Stimulated activated CD8-positive, alpha-beta memory T cell treated with anti-CD3 and anti-CD28 coated beads, Interleukin-15, amount 100 ng/mL, for 4 hours (primary cell): ENCODE data around the gene SPARCL1.

Experiments
- DNase-seq, 2 donors: peaks; one replicate each; pipeline ENCODE4 v3.0.0-alpha.2; 2020; ENCODE audit warnings: low read depth in 2 of 2

The SPARCL1 gene

GRCh38 chr4:87541956-87542709 is 13.0 kb upstream of the SPARCL1 start:
- no peak for DNase-seq

DNA sequence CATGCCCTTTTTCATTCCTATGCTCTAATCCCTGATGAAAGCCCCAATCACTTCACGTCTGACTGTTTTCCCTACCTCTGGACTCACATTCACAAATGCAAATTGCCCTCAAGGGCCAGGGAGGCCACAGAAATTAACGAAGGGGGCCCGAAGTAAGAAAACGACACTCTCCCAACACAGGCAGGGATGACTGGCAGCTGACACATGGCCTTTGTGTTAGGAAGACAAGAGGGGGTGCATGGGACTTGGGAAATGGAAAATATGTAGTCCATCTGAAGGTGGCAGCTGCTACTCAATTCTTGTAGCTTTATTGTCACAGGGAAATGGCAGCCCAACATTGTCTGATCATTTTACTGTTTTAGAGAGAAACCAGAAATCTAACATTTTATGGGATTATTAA is 12.3 kb upstream of the SPARCL1 start:
- no peak for DNase-seq

DNA sequence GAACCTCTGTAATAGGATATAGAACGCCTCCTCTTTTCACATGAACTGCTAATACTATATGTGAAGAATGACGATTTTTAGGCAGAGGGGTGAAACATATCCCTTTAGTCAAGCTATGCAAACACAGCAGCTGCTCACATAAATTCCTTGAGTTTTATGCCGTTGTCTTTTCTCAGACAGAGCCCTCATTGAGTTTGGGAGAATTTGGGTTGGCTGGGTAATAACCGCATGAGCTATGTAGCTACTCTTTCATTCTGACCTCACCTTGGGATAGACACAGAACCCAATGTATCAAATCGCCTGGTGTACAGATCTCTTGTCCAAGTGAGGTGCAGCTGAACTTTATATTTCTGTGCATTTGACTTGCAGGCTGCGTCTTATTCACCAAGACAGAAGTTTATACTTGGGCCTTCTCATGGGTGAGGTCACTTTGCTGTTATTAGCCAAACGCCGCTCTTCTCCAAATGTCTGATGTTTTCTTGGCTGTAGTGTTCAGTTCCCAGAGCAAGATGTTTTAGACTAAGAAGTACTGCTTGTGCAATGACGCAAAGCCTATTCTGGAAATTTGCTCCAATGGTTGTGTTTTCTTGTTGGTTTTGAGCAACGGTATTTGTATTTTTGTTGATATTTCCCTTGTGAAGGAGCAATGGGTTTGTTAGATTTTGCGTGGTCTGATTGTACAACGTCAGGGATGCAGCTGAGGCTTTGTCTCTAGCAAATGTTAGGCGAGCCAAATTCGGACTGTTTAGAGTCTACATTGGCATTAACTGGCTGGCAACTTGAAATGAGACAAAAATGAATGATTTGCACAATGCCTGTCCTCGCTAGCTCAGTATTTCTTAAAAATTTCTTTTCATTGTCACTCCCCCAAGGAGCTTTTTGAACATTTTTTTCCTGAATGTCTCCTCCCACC is 11.2 kb upstream of the SPARCL1 start:
- no peak for DNase-seq

- no peak for DNase-seq
These were observed 3.7 kb upstream of the SPARCL1 start for GRCh38 chr4:87532907-87533306.

DNA sequence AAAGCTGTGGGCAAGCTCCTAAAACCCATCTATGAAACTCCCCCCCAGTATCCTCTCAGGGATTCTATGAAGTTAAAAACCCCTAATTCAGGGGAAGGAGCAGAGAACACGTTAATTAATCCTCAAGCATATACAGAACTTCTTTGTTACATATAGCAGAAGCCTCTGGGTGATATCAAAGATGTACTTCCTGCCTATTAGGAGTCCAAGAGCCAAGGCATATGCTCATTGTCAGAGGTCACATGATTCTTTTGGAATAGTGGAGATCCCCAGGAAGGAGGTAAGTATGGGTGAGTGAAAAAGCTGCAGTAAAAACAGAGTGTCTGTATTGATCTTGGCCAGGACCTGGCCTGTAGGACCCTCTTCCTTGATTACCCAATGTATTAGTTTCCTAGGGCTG is 2.9 kb upstream of the SPARCL1 start:
- DNase-seq = no peak

DNA sequence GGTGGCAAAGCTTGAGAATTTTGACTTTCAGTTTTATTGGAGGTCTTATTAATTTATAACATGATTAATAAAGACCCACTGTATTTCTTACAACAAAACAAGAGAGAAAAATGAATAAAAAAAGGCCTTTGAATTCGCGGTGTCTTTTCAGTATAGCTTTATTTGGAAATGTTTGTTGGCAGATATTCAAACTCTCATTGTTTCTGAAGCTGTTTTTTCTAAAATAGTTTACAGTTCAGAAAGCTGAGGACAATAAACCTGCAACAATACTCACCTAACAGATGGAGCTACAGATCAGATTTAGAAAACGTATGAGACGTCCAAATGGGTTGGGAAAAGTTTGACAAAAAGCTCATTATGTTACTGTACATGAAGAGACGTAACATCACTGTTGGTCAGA is 2.4 kb upstream of the SPARCL1 start:
- no peak for DNase-seq

- DNase-seq = no peak
These were observed 1.7 kb upstream of the SPARCL1 start for GRCh38 chr4:87530868-87531267.

- no peak for DNase-seq
These were observed 1.1 kb upstream of the SPARCL1 start for GRCh38 chr4:87530229-87530628.

DNA sequence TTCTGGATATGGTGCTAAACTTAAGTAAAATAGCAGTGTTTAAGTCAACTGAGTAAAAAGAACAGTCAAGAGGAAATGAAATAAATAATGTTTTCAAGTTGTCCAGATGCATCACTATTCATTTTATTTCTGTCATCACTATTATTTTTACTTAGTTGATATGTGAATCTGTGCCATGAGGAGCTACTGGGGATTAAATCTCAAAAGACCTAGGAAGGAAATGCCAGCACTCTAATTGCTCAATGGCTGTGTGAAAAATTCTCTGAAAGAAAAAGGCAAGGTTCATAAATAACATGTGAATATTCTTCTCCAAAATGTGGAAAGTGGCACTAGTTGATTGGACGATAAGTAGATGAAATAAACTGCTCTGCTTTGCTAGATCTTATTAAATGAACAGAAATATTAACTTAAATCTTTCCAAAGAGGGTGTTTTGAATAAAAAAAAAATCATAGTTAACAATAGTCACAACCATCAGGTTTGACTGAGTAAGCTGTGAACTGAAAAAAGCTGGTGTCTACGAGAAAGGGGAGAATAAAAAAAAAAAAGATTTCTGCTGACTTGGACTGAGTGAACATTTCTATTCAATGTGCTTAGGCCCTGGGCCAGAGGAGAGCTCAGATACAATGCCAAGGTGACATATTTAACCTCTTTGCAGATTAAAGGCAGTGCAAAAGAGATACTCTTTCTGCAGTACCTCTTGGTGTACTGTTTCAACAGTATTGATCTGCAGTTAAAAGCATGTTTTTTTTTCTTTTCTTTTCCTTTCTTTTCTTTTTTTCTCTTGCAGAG is 1.6 kb downstream of the SPARCL1 start:
- no peak for DNase-seq

GRCh38 chr4:87525636-87526295 is 3.4 kb downstream of the SPARCL1 start:
- no peak for DNase-seq

DNA sequence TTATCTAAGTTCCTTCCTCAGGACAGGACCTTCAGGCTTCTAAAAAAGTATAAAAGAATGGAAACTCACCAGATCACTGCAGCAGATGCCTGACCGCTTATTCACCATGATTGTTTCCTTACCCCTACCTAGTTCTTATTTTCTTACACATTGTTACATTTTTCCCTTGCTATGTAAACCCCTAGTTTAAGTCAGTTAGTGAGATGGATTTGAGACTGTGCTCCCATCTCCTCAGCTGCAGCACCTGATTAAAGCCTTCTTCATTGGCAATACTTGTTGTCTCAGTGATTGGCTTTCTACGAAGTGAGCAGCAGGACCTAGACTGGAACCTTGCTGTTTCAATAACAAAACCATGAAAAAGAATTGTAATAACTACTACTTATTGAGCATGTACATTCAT is 4.7 kb downstream of the SPARCL1 start:
- no peak for DNase-seq

DNA sequence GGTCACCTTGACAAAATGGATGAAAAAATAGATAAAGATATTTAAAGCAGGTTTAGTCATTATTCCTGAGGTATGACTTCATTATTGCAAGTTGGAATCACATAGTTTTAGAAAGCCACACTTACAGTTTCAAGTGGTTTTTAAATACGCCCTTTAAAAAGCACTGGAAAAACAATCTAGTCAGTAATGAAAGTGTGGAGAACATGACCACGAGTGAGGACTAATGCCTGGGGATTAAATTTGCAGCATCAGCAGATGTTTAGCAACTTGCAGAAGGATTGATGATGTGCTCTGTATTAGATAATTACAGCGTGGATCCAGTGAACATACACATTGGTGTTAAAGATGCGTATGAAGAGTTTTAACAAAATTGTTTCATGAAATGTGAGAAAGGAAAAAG is 5.9 kb downstream of the SPARCL1 start:
- DNase-seq = no peak

DNA sequence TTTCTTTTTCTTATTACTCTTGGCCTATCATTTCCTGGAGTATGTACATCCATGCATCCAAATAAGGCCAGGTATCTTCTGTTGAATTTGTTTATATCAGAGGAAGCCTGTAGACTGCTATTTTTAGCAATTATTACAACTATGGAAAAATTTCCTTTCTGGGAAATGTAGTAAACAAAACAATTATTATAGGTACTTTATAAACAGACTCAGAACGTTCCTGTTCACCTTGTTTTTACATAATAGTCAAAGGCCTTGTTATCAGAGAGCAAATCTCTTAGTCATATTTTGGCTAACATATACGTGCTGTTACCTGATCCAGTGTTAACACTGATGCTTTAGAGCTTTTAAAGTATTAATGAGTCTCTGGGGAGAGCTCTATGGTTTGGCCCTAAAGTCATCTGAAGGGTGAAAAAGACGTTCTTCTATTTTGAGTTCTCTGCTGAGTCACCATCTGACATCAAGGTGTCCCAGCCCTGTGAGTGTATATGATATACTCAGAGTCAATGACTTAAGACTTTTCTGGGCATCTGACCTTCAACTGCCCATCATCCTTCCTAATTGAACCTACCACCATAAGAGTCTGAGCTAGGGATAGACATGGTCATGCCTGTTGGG is 7.3 kb downstream of the SPARCL1 start:
- DNase-seq = no peak

DNA sequence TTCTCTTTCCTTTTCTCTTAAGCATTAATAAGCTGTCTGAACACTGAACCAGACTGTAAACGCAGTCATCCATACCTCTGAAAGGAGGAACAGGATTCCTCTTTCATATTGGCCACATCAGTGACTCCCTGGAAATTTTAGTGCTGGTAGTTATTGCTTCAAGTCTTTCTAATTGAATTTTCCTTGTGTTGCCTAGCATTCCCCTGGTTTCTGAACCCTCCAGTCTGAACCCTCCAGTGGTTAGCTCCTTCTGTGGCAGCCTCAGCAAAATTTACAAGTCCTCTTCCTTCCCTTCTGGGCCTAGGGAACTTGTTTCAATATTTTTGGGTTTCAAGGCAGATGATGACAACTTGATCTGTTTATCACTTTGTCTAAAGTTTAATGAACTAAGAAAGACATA is 7.9 kb downstream of the SPARCL1 start:
- no peak for DNase-seq

- no peak for DNase-seq
These were observed 11.6 kb downstream of the SPARCL1 start for GRCh38 chr4:87517621-87518020.

DNA sequence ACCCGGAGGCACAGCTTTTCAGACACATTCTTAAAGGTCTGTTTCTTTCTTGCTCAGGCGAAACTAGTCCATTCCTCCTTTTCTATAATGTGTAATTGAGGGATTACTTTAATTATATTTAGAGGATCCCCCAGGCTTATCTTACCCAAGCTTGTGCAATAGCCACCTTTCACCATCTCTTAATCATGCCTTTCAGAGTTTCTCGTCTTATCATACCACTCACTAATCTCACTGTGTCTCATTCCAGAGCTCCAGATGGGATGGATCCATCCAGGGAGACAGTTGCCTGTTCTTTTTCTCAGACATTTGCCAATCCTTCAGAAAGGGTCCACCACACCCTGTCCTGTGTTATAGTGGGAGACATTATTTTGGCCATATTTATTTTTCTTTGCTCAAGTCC is 12.5 kb downstream of the SPARCL1 start:
- DNase-seq = no peak

- no peak for DNase-seq
These were observed 16.8 kb downstream of the SPARCL1 start for GRCh38 chr4:87512400-87512799.

DNA sequence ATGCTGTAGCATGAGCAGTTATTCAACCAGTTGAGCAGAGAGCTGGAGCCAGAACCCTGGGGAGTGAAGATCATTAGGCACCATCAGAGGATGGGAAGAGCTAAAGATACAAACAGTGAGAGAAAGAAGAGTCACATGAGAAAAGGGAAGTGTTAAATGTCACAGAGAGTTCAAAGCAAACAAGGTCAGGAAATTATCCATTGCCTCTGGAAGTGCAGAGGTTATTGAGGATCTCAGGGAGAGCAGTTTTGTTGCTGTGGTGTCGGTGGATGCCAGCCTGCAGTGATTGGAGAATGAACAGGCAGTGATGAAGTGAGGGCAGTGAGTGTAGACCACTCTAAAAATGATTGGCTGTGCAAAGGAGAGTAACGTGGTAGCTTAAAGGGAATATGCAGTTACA is 17.7 kb downstream of the SPARCL1 start:
- DNase-seq = no peak

GRCh38 chr4:87510747-87511146 is 18.4 kb downstream of the SPARCL1 start:
- DNase-seq = no peak

- DNase-seq = no peak
These were observed 22.0 kb downstream of the SPARCL1 start for GRCh38 chr4:87506974-87507701.

GRCh38 chr4:87505862-87506261 is 23.3 kb downstream of the SPARCL1 start:
- DNase-seq = no peak
